Eye (tissue), 1 donor: ENCODE measurements around the gene GRHL3.
"Not testable (repeated sequence)": the region's sequence is repeated elsewhere in the genome, so short reads cannot be mapped to it uniquely, and the experiment has no call there.

Source experiments
- DNase-seq: peaks from one replicate; pipeline ENCODE4 v3.0.0-alpha.2; 2015

GRHL3 gene

DNA sequence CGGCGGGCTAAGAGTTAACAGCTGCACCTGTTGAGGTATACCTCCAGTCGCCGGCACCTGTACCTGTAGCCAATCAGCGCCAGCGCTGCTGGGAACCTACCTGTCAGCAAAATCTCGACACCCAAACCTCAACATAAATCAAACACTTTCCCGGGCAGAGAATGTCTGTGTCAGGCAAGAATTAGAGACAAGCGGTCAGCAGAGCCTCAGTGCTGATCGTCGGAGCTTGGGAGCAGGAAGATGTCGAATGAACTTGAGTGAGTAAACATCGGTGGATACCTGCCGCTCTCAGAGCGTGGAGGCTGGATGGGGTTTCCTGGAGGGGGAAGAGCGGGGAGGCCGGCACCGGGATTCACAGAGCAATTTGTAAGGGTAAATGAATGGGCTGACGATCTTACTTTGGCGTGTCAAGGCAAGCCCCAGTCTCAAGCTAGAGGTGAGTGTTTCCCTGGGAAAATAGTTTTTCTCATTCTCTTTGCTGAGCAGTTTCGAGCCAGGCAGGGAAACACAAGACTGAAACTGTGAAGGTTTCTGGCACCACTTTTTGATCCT is at the start of gene GRHL3:
Gene GRHL3 (plus strand): TSS at position 46 of the 552 bp plus-strand sequence. CDS start 195 bp downstream, at position 241.
- peak; percentile 50 for DNase-seq

DNA sequence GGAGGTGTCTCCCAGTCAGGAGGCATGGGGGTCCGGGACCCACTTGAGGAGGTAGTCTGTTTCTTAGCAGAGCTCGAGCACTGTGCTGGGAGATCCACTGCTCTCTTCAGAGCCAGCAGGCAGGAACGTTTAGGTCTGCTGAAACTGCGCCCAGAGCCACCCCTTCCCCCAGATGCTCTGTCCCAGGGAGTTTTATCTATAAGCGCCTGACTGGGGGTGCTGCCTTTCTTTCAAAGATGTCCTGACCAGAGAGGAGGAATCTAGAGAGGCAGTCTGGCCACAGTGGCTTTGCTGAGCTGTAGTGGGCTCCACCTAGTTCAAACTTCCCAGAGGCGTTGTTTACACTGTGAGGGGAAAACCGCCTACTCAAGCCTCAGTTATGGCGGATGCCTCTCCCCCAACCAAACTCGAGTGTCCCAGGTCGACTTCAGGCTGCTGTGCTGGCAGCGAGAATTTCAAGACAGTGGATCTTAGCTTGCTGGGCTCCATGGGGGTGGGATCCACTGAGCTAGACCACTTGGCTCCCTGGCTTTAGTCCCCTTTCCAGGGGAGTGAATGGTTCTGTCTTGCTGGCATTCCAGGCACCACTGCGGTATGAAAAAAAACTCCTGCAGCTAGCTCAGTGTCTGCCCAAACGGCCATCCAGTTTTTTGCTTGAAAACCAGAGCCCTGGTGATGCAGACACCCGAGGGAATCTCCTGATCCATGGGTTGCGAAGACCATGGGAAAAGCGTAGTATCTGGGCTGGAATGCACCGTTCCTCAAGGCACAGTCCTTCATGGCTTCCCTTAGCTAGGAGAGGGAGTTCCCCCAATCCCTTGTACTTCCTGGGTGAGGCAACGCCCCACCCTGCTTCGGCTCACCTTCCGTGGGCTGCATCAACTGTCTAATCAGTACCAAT is 44.7 kb upstream of the GRHL3 start:
- not testable (repeated sequence) for DNase-seq

DNA sequence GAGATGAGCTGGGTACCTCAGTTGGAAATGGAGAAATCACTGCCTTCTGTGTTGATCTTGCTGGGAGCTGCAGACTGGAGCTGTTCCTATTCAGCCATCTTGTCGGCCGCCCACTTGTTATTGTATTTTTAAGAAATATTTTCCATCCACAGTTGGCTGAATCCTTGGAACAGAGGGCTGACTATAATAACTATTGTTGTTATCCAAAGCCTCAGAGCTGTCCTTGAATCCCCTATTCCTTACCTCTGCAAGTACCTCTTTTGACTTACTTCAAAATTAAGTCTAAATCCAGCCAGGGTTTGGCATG is 44.1 kb upstream of the GRHL3 start:
- DNase-seq = no peak

DNA sequence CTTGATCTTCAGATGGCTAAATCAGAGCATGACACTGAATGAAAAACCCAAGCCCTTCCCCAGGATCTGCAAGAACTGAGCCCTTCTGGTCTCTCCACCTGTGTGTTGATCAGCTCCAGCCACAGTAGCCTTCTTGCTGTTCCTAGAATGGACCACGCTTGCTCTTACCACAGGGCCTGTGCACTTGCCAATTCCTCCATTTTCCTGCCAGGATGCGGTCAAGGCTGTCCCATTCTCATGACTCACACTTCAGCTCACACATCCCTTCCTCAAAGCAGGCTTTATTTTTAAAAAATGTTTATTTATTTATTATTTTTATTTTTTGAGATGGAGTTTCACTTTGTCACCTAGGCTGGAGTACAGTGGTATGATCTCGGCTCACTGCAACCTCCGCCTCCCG is 43.6 kb upstream of the GRHL3 start:
- no peak for DNase-seq

DNA sequence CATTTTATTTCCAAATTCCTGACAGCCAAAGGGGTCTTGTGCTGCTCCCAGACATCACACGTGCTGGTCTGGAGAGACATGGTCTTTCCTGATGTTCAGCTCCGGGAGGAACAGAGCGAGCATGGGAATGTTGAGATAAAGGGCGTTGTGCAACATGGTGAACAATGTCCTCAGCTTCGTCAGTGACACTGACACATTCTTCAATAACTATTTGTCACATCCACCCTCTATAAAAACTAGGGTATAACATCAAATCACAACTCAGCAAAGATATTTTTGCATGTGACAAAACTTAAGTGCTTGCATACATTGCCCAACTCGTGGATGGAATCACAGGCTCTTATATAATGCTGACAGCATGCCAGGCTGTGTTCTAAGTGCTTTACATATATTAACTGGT is 42.4 kb upstream of the GRHL3 start:
- no peak for DNase-seq

DNA sequence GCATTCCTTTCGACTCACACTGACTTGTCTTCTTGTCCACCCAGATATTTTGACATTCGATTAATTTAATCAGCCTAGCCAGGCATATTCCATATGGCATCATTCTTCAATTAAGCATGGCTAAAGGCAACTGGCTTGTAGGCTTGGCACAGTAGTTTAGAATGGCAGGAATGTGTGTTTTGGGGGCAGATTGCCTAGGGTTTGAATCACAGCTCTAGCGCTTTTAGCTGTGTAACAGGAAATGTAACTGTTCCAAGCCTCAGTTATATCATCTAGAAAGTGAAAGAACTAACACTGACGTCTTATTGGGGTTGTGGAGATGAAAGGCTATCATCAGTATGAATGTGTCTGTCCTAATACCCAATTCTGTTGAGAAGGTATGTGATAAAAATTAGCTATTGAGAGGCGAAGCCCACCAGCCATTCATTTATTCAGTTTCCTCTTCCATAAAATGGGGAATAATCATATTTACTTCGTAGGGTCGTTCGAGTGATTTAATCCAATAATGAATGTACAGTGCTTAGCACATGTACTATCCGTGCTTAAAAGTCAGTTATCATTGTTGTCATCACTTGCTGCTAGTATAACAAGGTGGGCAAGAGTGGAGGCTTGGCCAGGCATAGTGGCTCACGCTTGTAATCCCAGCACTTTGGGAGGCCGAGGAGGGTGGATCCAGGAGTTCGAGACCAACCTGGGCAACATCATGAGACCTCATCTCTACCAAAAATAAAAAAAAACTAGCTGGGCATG is 41.6 kb upstream of the GRHL3 start:
- no peak for DNase-seq

DNA sequence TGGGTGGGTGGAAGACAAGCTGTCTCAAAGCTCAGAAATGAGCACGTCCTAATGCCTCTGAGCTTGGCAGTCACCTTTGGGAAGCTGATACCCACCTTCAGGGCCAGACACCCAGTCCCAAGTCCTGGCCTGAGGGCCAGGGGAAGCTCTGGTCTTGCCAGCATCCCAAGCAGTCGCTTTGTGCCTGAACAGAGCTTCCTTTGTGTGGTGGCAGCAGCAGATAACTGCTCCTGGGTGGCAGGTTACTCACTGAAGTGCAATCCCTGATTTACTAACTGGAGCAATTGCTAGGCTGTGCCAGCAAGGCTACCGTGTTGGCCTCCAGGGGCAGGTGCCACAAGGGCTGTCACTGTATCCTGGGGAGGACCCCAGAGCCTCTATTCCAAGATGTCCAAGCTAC is 40.4 kb upstream of the GRHL3 start:
- DNase-seq = no peak

DNA sequence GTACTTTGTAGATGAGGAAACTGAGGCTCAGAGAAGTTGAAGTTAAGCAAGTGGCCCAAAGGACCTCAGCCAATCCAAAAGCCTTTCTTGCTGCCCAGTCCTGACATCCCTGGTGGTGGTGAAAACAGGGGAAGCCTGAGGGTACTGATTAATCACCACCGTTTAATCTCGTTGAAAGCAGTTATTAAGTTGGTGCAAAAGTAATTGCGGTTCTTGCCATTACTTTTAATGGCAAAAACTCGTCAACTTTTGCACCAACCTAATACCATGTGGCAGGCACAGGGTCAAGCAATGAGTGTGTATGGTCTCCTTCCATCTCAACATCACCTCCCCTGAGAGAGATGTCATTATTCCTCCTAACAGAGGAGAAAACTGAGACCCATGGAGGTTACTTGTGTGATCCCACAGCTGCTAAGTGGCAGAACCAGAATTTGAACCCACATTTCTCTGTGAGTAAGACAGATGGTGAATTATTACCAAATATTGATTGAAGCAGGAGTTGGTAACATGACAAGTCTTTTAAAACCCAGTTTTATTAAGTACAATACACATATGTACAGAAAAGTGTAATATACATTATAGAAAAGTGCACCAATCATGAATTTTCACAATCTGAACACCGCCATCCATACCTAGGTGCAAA is 39.4 kb upstream of the GRHL3 start:
- DNase-seq = no peak

DNA sequence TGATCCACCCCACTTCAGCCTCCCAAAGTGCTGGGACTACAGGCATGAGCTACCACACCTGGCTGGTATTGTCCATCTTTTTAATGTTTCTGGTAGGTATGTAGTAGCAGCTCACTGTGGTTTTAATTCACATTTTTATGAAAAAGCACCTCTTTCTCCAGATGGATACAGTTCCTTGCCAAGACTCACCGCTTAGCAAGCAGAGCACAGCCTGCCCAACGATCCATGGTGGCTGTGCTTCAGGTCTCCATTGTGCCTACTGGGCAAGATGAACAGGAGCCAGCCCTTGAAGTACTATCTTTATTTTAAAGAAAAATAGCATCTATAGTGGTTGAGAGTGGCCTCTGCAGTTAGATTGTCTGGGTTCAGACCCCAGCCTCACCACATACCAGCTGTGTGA is 37.6 kb upstream of the GRHL3 start:
- DNase-seq = no peak

DNA sequence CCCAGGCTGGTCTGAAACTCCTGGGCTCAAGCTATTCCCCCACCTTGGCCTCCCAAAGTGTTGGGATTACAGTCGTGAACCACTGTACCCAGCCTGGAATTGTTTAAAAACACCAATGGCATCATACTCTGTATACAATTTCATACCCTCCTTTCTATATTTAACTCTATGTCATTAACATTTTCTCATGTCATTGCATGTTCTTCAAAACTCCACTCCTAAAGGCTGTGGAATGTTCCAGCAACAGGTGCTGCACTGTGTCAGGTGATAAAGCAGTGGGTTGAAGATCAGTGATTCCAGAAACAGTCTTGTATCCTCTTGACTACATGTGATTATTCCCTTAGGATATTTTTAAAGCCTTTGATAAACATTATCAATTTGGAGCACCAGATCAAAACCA is 36.7 kb upstream of the GRHL3 start:
- DNase-seq = no peak

DNA sequence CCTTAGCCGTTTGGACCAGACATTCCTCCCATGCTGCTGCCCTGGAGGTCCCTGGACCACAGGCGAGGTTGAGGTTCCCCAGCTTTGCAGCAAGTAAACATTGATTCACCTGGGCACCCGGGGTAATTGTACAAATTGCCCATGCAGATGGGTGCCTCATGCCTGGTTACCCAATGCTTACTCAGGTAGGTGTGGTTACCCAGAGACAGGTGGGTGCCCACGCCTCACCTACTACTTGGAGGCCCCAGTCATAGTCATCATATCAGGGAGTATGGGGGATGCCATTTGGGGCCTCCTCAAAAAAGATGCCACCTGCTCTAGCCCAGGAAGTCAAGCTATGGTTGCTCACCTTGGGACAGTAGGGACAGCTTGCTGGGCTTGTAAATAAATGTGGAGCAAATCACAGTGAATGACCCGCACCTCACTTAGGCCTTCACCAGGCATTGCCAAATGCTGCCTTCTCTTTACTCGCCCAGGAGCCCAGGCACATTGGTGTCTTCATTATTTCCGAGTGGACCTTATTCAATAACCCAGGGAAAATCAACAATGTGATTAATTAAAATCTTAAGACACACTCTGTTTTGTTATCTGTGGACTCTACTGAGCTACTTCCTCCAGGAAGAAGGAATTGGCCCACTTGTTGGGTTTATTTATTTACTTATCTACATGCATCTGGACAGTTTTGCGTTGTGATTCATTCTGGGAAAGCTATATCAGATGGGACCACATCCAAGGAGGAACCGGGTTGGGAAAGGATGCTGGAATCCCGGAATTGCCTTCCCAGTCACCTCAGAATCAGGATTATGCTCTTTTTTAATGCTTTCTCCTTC is 35.6 kb upstream of the GRHL3 start:
- no peak for DNase-seq

DNA sequence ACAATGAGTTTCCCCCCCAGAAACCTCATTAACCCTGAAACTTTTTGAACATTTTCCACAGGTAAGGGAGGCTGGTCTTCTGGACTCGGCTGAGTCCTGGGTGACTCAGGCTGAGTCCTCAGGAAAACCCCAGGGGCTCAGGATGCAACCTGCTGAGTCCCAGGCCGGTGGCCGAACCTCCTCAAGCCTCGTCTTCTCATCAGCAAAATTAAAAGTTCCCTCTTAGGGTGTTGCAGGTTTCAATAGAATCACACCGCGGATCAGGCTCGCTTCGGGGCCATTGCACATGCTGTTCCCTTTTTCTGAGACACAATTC is 35.0 kb upstream of the GRHL3 start:
- DNase-seq = no peak

DNA sequence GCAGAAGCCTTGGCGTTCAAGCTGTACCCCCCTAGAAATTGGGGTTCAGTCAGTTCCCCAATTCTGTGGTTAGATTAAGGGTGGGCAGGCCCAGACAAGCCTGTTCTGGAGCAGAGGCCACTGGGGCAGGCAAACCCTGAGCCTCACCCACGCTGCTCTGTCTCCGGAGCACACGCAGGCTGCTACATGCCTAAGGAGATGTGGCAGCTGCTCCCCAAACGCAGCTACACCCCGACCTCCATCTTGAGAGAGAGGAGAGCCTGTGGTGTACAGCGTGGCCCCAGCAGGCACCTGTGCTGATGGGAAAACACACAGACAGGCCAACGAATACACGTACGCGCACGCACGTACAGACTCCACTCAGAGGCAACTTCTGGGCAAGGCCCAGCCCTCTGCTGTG is 33.9 kb upstream of the GRHL3 start:
- no peak for DNase-seq

DNA sequence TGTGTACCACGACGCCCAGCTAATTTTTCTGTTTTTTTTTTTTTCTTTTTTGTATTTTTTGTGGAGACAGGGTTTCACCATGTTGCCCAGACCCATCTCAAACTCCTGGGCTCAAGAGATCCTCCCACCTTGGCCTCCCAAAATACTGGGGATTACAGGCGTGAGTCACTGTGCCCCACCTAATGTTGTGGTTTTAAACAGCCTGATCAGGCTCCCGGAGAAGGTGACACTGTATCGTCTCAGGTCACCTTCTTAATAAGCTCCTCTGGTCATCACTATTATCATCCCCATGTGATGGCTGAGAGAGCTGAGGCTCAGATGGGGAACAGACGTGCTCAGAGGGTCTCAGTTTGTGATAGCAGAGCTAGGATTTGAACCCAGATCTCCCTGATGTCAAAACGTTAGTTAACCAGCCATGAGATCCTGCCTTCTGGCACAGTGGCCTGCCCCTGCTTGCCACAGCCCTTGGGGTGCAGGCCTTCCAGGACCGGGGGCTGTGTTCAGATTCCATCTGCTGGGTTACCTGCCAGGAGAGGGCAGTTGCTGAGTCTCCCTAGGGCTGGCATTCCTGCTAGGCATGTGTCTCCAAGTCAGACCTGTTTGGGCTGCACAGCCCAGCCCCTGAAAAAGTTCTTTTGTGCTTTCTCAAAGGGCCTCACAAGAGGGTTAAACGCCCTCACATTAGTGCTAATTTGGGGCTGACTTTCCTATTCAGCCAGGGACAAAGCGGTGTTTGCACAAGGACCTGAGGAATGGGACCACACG is 32.7 kb upstream of the GRHL3 start:
- no peak for DNase-seq

DNA sequence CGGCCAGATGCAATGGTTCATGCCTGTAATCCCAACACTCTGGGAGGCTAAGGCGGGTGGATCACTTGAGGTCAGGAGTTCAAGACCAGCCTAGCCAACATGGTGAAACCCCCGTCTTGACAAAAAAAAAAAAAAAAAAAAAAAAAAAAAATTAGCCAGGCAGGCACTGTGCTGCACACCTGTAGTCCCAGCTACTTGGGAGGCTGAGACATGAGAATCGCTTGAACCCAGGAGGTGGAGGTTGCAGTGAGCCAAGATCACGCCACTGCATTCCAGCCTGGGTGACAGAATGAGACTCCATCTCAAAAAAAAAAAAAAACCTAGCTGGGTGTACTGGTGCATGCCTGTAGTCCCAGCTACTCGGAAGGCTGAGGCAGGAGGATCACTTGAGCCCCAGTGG is 31.4 kb upstream of the GRHL3 start:
- DNase-seq = not testable (repeated sequence)

DNA sequence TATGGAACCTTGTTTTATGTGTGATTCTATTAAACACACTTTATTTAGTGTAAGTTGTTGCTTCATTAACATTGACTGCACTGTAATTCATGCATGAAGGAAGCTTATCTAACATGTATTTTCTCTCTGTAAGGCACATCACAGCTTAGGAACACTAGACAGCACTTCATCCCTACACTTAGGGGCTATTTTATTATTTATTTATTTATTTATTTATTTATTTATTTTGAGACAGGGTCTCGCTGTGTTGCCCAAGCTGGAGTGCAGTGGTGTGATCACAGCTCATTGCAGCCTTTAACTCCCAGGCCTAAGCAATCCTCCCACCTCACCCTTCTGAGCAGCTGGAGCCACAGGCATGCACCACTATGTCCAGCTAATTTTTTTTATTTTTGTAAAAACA is 30.7 kb upstream of the GRHL3 start:
- no peak for DNase-seq

DNA sequence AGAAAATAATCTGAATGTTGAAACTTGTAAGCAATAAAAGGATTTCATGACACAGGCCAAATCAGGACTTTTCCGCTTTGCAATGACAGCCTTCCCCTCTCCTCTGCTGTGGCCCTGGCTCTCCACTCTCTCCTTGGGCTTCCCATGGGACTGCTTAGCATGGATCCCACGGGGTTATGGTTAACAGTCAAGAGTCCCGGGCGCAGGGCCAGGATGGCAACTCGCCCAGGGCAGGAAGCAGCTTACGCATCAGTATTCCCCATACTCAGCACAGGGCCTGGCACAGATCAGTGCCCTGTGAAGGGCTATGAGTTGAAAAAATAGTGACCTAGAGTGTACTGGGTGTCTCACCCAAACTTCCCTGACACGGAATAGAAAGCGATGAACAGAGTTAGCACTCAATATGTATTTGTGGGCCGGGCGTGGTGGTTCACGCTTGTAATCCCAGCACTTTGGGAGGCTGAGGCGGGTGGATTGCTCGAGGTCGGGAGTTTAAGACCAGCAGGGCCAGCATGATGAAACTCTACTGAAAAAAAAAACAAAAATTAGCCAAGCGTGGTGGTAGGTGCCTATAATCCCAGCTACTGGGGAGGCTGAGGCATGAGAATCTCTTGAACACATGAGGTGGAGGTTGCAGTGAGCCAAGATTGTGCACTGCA is 29.1 kb upstream of the GRHL3 start:
- DNase-seq = no peak

DNA sequence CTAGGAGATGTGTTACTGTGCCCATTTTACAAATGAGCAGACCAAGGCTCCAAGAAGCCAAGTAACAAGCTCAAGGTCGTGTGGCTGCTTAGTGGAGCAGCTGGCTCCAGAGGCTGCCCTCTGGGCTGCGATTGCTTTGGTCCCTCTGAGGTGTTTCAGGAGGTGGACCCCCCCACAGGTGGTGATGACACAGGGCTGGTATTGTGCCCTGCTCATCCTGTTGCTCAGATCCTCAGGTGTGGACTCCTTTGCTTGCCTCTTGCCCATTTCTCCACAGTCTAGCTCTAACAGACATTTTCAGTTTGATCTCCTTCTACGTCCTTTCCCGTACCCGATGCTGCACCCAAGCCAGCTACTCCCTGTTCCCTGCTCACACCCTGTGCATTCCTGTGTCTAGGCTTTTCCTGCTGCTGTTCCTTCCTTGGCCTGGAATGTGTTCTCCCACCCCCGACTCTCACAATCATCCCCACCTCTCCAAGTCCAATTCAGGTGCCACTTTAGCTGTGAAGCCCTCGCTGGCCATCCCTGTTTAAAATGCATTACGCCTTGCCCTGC is 28.1 kb upstream of the GRHL3 start:
- DNase-seq = no peak

DNA sequence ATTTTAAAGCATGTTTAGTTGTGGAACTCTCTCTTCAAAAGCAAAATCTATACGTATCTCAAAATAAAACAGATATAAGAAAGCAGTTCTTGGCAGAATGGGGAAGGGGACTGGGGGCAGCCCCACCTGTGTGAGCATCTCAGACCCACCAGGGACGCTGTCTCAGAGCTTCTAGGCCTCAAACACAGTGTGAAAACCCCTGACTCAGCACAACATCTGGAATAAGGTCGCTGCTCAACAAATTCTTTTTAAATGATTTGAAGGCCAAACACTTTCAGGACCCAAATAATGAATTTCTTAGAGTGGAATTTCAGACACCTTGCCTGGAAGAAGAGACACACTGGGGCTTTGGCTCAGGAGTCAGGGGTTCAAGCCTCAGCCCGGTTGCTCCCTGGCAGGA is 27.1 kb upstream of the GRHL3 start:
- DNase-seq = no peak

DNA sequence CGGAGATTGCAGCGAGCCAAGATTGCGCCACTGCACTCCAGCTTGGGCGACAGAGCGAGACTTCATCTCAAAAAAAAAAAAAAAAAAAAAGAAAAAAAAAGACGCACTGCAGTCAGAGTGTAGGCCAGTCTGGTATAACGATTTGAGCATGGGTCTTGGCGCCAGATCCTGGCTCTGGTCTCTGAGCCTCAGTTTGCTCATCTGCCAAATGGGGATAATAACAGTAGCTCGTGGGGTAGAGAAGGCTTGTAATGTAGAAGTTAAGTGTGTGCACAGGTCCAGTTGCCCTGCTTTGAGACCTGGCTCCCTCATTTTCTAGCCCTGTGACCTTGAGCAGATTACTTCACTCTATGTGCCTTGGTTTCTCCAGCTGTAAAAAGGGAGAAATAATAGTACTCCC is 26.3 kb upstream of the GRHL3 start:
- no peak for DNase-seq
